H9 (cell line): ENCODE measurements around the gene GADD45A. TPM values are rescaled to one million over a fixed set of nuclear protein-coding genes. Genes with fewer than 3 reads are reported as not detected.

Experiments
- DNase-seq: peaks from one replicate; pipeline ENCODE4 v3.0.0-alpha.2; 2017
- H2AFZ ChIP-seq: one replicate; pipeline ENCODE4 v1.6.1; 2013; ENCODE audit warnings: mild to moderate bottlenecking, low read length, control low read depth, moderate library complexity
- H2AK5ac ChIP-seq: 2 replicates; pipeline ENCODE4 v1.6.1; 2013; ENCODE audit warnings: low read length, control low read depth, mixed read lengths; ENCODE audit not compliant: insufficient read length
- H2BK120ac ChIP-seq: one replicate; pipeline ENCODE4 v1.6.1; 2013; ENCODE audit warnings: low read depth, mild to moderate bottlenecking, low read length, control low read depth, inconsistent platforms; ENCODE audit not compliant: poor library complexity, severe bottlenecking
- H2BK12ac ChIP-seq: 2 replicates; pipeline ENCODE4 v1.6.1; 2013; ENCODE audit warnings: low read length, control low read depth, mixed read lengths, low read depth; ENCODE audit not compliant: insufficient read length
- H2BK15ac ChIP-seq: 2 replicates; pipeline ENCODE4 v1.6.1; 2013; ENCODE audit warnings: low read depth, low read length, control low read depth
- H2BK20ac ChIP-seq: one replicate; pipeline ENCODE4 v1.6.1; 2013; ENCODE audit warnings: low read depth, mild to moderate bottlenecking, low read length, control low read depth, inconsistent platforms; ENCODE audit not compliant: poor library complexity, severe bottlenecking
- H2BK5ac ChIP-seq: 2 replicates; pipeline ENCODE4 v1.6.1; 2013; ENCODE audit warnings: low read length, control low read depth, mixed read lengths; ENCODE audit not compliant: insufficient read length
- H3K14ac ChIP-seq: 2 replicates; pipeline ENCODE4 v1.6.1; 2013; ENCODE audit warnings: low read length, control low read depth; ENCODE audit not compliant: insufficient read depth
- H3K18ac ChIP-seq: 2 replicates; pipeline ENCODE4 v1.6.1; 2013; ENCODE audit warnings: low read depth, mild to moderate bottlenecking, mixed read lengths, low read length, control low read depth; ENCODE audit not compliant: insufficient read length
- H3K23ac ChIP-seq: 2 replicates; pipeline ENCODE4 v1.6.1; 2013; ENCODE audit warnings: low read length, control low read depth, mixed read lengths, low read depth; ENCODE audit not compliant: insufficient read length
- H3K23me2 ChIP-seq: 2 replicates; pipeline ENCODE4 v1.6.1; 2013; ENCODE audit warnings: low read depth, mild to moderate bottlenecking, mixed read lengths, low read length, control low read depth; ENCODE audit not compliant: insufficient read length, poor library complexity, severe bottlenecking
- H3K27ac ChIP-seq: 2 replicates; pipeline ENCODE4 v1.5.1; 2013; ENCODE audit warnings: low read length, control low read depth, mixed read lengths, low read depth; ENCODE audit not compliant: insufficient read length
- H3K27me3 ChIP-seq: 2 replicates; pipeline ENCODE4 v1.6.1; 2013; ENCODE audit warnings: low read length, control low read depth, inconsistent platforms; ENCODE audit not compliant: insufficient read depth
- H3K4ac ChIP-seq: 2 replicates; pipeline ENCODE4 v1.6.1; 2013; ENCODE audit warnings: low read depth, mild to moderate bottlenecking, control low read depth, inconsistent platforms, low read length, moderate library complexity
- H3K4me1 ChIP-seq: 2 replicates; pipeline ENCODE4 v1.6.1; 2013; ENCODE audit warnings: low read length, control low read depth, inconsistent platforms; ENCODE audit not compliant: insufficient read depth
- H3K4me2 ChIP-seq: 2 replicates; pipeline ENCODE4 v1.6.1; 2013; ENCODE audit warnings: low read length, control low read depth, mixed read lengths; ENCODE audit not compliant: insufficient read length, insufficient read depth
- H3K56ac ChIP-seq: 2 replicates; pipeline ENCODE4 v1.6.1; 2013; ENCODE audit warnings: low read depth, mild to moderate bottlenecking, mixed read lengths, low read length, control low read depth; ENCODE audit not compliant: insufficient read length
- H3K79me1 ChIP-seq: 2 replicates; pipeline ENCODE4 v1.6.1; 2013; ENCODE audit warnings: low read depth, mild to moderate bottlenecking, moderate library complexity, low read length, control low read depth, inconsistent platforms; ENCODE audit not compliant: insufficient read depth, poor library complexity, severe bottlenecking
- H3K79me2 ChIP-seq: 2 replicates; pipeline ENCODE4 v1.6.1; 2013; ENCODE audit warnings: low read length, control low read depth, inconsistent platforms; ENCODE audit not compliant: insufficient read depth
- H3K9ac ChIP-seq: 2 replicates; pipeline ENCODE4 v1.6.1; 2013; ENCODE audit warnings: low read length, control low read depth, mixed read lengths; ENCODE audit not compliant: insufficient read length; ENCODE audit errors: extremely low read depth
- H3K9me3 ChIP-seq: one replicate; pipeline ENCODE4 v1.6.1; 2013; ENCODE audit warnings: low read depth, low read length, inconsistent platforms; ENCODE audit not compliant: control insufficient read depth
- H3T11ph ChIP-seq: one replicate; pipeline ENCODE4 v1.6.1; 2013; ENCODE audit warnings: mild to moderate bottlenecking, low read length, control low read depth, inconsistent platforms
- H4K20me1 ChIP-seq: one replicate; pipeline ENCODE4 v1.6.1; 2013; ENCODE audit not compliant: control insufficient read depth, insufficient read length, insufficient read depth
- H4K5ac ChIP-seq: 2 replicates; pipeline ENCODE4 v1.6.1; 2013; ENCODE audit warnings: low read depth, mild to moderate bottlenecking, mixed read lengths, low read length, control low read depth; ENCODE audit not compliant: insufficient read length
- H4K8ac ChIP-seq: replicated peaks from 2 replicates; pipeline ENCODE4 v1.6.1; 2013; ENCODE audit warnings: low read length, control low read depth, mixed read lengths, low read depth; ENCODE audit not compliant: insufficient read length
- H4K91ac ChIP-seq: 2 replicates; pipeline ENCODE4 v1.6.1; 2013; ENCODE audit warnings: low read depth, mild to moderate bottlenecking, moderate library complexity, mixed read lengths, low read length, control low read depth; ENCODE audit not compliant: insufficient read length
- H3K27ac Mint-ChIP-seq, 3 experiments: 2 replicates in 2 of 3; 3 replicates in 1 of 3; pipeline ENCODE4 v1.8.0; 2020 to 2021; ENCODE audit warnings: mixed read lengths in 3 of 3, mild to moderate bottlenecking in 1 of 3, moderate library complexity in 1 of 3
- H3K27me3 Mint-ChIP-seq: 2 replicates; pipeline ENCODE4 v1.8.0; 2021; ENCODE audit warnings: low read depth, mild to moderate bottlenecking, moderate library complexity, mixed read lengths
- H3K36me3 Mint-ChIP-seq, 3 experiments: 2 replicates in 2 of 3; 3 replicates in 1 of 3; pipeline ENCODE4 v1.8.0; 2020 to 2021; ENCODE audit warnings: low read depth in 3 of 3, mixed read lengths in 3 of 3; ENCODE audit not compliant: insufficient read depth in 1 of 3
- H3K4me1 Mint-ChIP-seq, 2 experiments: 2 replicates each; pipeline ENCODE4 v1.8.0; 2020; ENCODE audit warnings: mixed read lengths in 2 of 2
- H3K4me3 Mint-ChIP-seq, 2 experiments: 2 replicates in 1 of 2; 3 replicates in 1 of 2; pipeline ENCODE4 v1.8.0; 2020 to 2021; ENCODE audit warnings: mild to moderate bottlenecking in 2 of 2, mixed read lengths in 2 of 2, moderate library complexity in 1 of 2
- H3K9me3 Mint-ChIP-seq, 2 experiments: 2 replicates in 1 of 2; 3 replicates in 1 of 2; pipeline ENCODE4 v1.8.0; 2020; ENCODE audit warnings: mild to moderate bottlenecking in 2 of 2, mixed read lengths in 2 of 2, moderate library complexity in 1 of 2
- WGBS: extraction: QIAGEN DNeasy Blood & Tissue Kit; methylation state at CpG from one replicate; pipeline ENCODE4 v1.1.7; 2013; ENCODE audit warnings: missing lambda C conversion rate, low lambda C conversion rate, mixed read lengths; ENCODE audit not compliant: insufficient read length; ENCODE audit errors: extremely low coverage; 5-methylcytosine and 5-hydroxymethylcytosine counted together
- long read RNA-seq: library from polyadenylated mRNA; unstranded; transcript quantifications from one replicate; pipeline ENCODE4 v2.0.0, GENCODE V29; 2020
- total RNA-seq: library from RNA; stranded (reverse); gene quantifications from 2 replicates; pipeline ENCODE4 v1.2.1, GENCODE V29; 2021
- TF ChIP-seq, protein P1 (sequence below): fragments of 200-600 bp; sonication (generic); conservative IDR thresholded peaks from 3 replicates; pipeline ENCODE4 v1.8.0; 2021; ENCODE audit warnings: antibody characterized with exemption, mild to moderate bottlenecking

GADD45A gene
- 22.8 and 25.0 TPM in 2 replicates for total RNA-seq
- long read RNA-seq, transcript GADD45A-202 (4 exons, 1,496 nt), result major isoform, 6 of 19 reads
- long read RNA-seq, partial matches to known transcripts, result 9 of 19 reads
- long read RNA-seq, other reads (novel, unspliced or antisense), result 4 of 19 reads

GRCh38 chr1:67685067-67685557, at the start of gene GADD45A:
Gene GADD45A (plus strand): TSS chr1:67685201. CDS start chr1:67685495, 294 bp downstream.
- Histone ChIP-seq H3K23ac (no peak within 1 kb of the TSS), H3K56ac (no peak within 1 kb of the TSS), H3K9me3 (no peaks in the 10 kb centered on the region), H2BK120ac (no peak within 1 kb of the TSS), H2BK12ac (no peak within 1 kb of the TSS), H3T11ph (no peak within 1 kb of the TSS), H3K14ac (peak within 1 kb of the TSS; percentile 77; the same call in 1 of the 2 replicates), H3K27me3 (no peaks in the 10 kb centered on the region), H4K5ac (no peak within 1 kb of the TSS), H2BK20ac (no peak within 1 kb of the TSS), H4K91ac (no peak within 1 kb of the TSS), H3K9ac (peak within 1 kb of the TSS; percentile 79), H2AK5ac (no peak within 1 kb of the TSS), H2AFZ (no peak within 1 kb of the TSS), H3K18ac (peak within 1 kb of the TSS; percentile 51), H3K79me1 (no peaks in the 10 kb centered on the region), H3K27ac (no peak within 1 kb of the TSS), H3K4ac (no peak within 1 kb of the TSS), H3K23me2 (peaks cover 5% of the 10 kb centered on the region), H2BK5ac (no peak within 1 kb of the TSS), H4K8ac (no peak within 1 kb of the TSS), H4K20me1 (no peaks in the 10 kb centered on the region), H2BK15ac (no peak within 1 kb of the TSS), H3K4me1 (peaks cover 6% of the 10 kb centered on the region; the same call in 1 of the 2 replicates), H3K79me2 (no peaks in the 10 kb centered on the region), H3K4me2 (peak within 1 kb of the TSS; percentile 87)
- peaks cover 3% of the 10 kb centered on the region; the same call in 1 of the 2 replicates for H3K27me3 Mint-ChIP-seq
- H3K27ac Mint-ChIP-seq, result peak within 1 kb of the TSS in 1 of 3 experiments; percentile 87; a peak in 3 of 7 replicates
- WGBS, result no CpG with 5 or more reads among the region's 39 CpGs
- peak; percentile 99 for DNase-seq
- peaks cover 3 to 18% (median 11%) of the 10 kb centered on the region in 3 experiments for H3K36me3 Mint-ChIP-seq
- H3K4me3 Mint-ChIP-seq, result peak within 1 kb of the TSS; percentile 89 to 92
- H3K4me1 Mint-ChIP-seq, result peaks cover 26 to 30% of the 10 kb centered on the region in 2 experiments
- H3K9me3 Mint-ChIP-seq, result no peaks in the 10 kb centered on the region; a peak in 1 of 5 replicates
- TF ChIP-seq, protein P1, sequence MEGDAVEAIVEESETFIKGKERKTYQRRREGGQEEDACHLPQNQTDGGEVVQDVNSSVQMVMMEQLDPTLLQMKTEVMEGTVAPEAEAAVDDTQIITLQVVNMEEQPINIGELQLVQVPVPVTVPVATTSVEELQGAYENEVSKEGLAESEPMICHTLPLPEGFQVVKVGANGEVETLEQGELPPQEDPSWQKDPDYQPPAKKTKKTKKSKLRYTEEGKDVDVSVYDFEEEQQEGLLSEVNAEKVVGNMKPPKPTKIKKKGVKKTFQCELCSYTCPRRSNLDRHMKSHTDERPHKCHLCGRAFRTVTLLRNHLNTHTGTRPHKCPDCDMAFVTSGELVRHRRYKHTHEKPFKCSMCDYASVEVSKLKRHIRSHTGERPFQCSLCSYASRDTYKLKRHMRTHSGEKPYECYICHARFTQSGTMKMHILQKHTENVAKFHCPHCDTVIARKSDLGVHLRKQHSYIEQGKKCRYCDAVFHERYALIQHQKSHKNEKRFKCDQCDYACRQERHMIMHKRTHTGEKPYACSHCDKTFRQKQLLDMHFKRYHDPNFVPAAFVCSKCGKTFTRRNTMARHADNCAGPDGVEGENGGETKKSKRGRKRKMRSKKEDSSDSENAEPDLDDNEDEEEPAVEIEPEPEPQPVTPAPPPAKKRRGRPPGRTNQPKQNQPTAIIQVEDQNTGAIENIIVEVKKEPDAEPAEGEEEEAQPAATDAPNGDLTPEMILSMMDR, result no peak
